Common myeloid progenitor, CD34-positive (primary cell): ENCODE measurements around the gene HBS1L.

Experiments
- CTCF ChIA-PET: fragments of 350-600 bp; sonication (Branson Sonifier 250); formaldehyde crosslinking; loops from one replicate; lab custom pipeline; 2021; ENCODE audit warnings: antibody characterized with exemption; lab: Charles Lee
- POLR2A ChIA-PET: fragments of 350-600 bp; sonication (Branson Sonifier 250); formaldehyde crosslinking; loops from one replicate; lab custom pipeline; 2021; ENCODE audit warnings: antibody characterized with exemption; lab: Charles Lee
- DNase-seq, 3 donors: peaks; one replicate each; pipeline versions ENCODE4 v3.0.0 to v3.0.0-alpha.2; 2013
- H3K27ac ChIP-seq, 2 experiments: 1 replicate in 1 of 2; 2 replicates in 1 of 2; pipeline ENCODE4 v1.7.0; 2013; ENCODE audit warnings: inconsistent platforms in 2 of 2, low read length in 2 of 2, mild to moderate bottlenecking in 2 of 2, low read depth in 1 of 2, moderate library complexity in 1 of 2; ENCODE audit not compliant: severe bottlenecking in 2 of 2, insufficient read depth in 1 of 2, poor library complexity in 1 of 2
- H3K27me3 ChIP-seq, 5 experiments: replicated peaks in 2 of 5; 1 replicate in 3 of 5; 2 replicates in 2 of 5; pipeline versions ENCODE4 v1.6.1 to v1.7.0; 2013; ENCODE audit warnings: low read length in 4 of 5, mild to moderate bottlenecking in 2 of 5, moderate library complexity in 2 of 5, inconsistent platforms in 1 of 5; ENCODE audit not compliant: insufficient read depth in 5 of 5, control insufficient read depth in 4 of 5
- H3K36me3 ChIP-seq, 4 experiments: 1 replicate in 2 of 4; 2 replicates in 2 of 4; pipeline versions ENCODE4 v1.6.1 to v1.7.0; 2013; ENCODE audit warnings: low read length in 3 of 4, control low read depth in 1 of 4, mild to moderate bottlenecking in 1 of 4; ENCODE audit not compliant: control insufficient read depth in 4 of 4, insufficient read depth in 4 of 4
- H3K4me1 ChIP-seq, 4 experiments: 1 replicate in 3 of 4; 2 replicates in 1 of 4; pipeline versions ENCODE4 v1.6.1 to v1.7.1; 2013; ENCODE audit warnings: low read length in 3 of 4, mild to moderate bottlenecking in 3 of 4, control low read depth in 1 of 4, inconsistent platforms in 1 of 4, moderate library complexity in 1 of 4; ENCODE audit not compliant: control insufficient read depth in 4 of 4, insufficient read depth in 4 of 4; ENCODE audit errors: control extremely low read depth in 1 of 4
- H3K4me3 ChIP-seq, 7 experiments: 1 replicate in 4 of 7; 2 replicates in 3 of 7; pipeline versions ENCODE4 v1.5.1 to v1.7.0; 2013; ENCODE audit warnings: mild to moderate bottlenecking in 7 of 7, low read length in 6 of 7, moderate library complexity in 6 of 7, inconsistent platforms in 2 of 7, low read depth in 2 of 7, control low read depth in 1 of 7; ENCODE audit not compliant: insufficient read depth in 4 of 7, control insufficient read depth in 1 of 7; ENCODE audit errors: extremely low read depth in 1 of 7
- H3K9me3 ChIP-seq, 5 experiments: 1 replicate in 4 of 5; 2 replicates in 1 of 5; pipeline versions ENCODE4 v1.6.1 to v1.7.1; 2013; ENCODE audit warnings: low read length in 4 of 5, mild to moderate bottlenecking in 2 of 5, inconsistent platforms in 1 of 5, low read depth in 1 of 5, moderate library complexity in 1 of 5; ENCODE audit not compliant: control insufficient read depth in 4 of 5, insufficient read depth in 2 of 5; ENCODE audit errors: control extremely low read depth in 1 of 5
- WGBS: methylation state at CpG from one replicate; pipeline ENCODE4 v1.1.5; 2013; ENCODE audit not compliant: insufficient coverage; 5-methylcytosine and 5-hydroxymethylcytosine counted together

Gene HBS1L

GRCh38 chr6:134990262-134990661 lies 64.4 kb downstream of the HBS1L start:
- no peak overlapping the region for H3K4me3 ChIP-seq
- DNase-seq = no peak
- H3K27ac ChIP-seq = no peak overlapping the region
- no peaks in the 10 kb centered on the region for H3K27me3 ChIP-seq
- 89% methylated on average over 3 of the region's 3 CpGs for WGBS
- CTCF ChIA-PET = no interaction called here
- no peaks in the 10 kb centered on the region for H3K4me1 ChIP-seq
- peaks cover 5 to 39% (median 20%) of the 10 kb centered on the region in 4 experiments for H3K36me3 ChIP-seq
- no peaks in the 10 kb centered on the region for H3K9me3 ChIP-seq
- POLR2A ChIA-PET = no interaction called here

GRCh38 chr6:134984821-134985220 lies 69.8 kb downstream of the HBS1L start:
- H3K36me3 ChIP-seq = peaks cover 9 to 43% (median 26%) of the 10 kb centered on the region in 4 experiments
- no peaks in the 10 kb centered on the region for H3K9me3 ChIP-seq
- no peak overlapping the region for H3K4me3 ChIP-seq
- 11% methylated on average over 1 of the region's 1 CpG for WGBS
- H3K4me1 ChIP-seq = peaks cover 0 to 14% (median 2%) of the 10 kb centered on the region in 4 experiments
- CTCF ChIA-PET = no interaction called here
- H3K27ac ChIP-seq = no peak overlapping the region
- POLR2A ChIA-PET = no interaction called here
- no peaks in the 10 kb centered on the region for H3K27me3 ChIP-seq
- DNase-seq = no peak

- Histone ChIP-seq H3K27ac (no peak overlapping the region), H3K27me3 (no peaks in the 10 kb centered on the region), H3K9me3 (no peaks in the 10 kb centered on the region), H3K4me3 (no peak overlapping the region), H3K36me3 (peaks cover 14 to 41% (median 28%) of the 10 kb centered on the region in 4 experiments), H3K4me1 (peaks cover 0 to 14% (median 2%) of the 10 kb centered on the region in 4 experiments)
- ChIA-PET POLR2A (no interaction called here), CTCF (no interaction called here)
- no peak for DNase-seq
- 100% methylated on average over 2 of the region's 2 CpGs for WGBS
Observed at GRCh38 chr6:134983823-134984222, 70.8 kb downstream of the HBS1L start.

- POLR2A ChIA-PET = no interaction called here
- Histone ChIP-seq H3K36me3 (peaks cover 19 to 41% (median 31%) of the 10 kb centered on the region in 4 experiments), H3K4me3 (no peak overlapping the region), H3K27me3 (no peaks in the 10 kb centered on the region), H3K27ac (peak overlapping the region in 1 of 2 experiments; percentile 17), H3K9me3 (no peaks in the 10 kb centered on the region), H3K4me1 (peaks cover 0 to 14% (median 2%) of the 10 kb centered on the region in 4 experiments)
- CTCF ChIA-PET = no interaction called here
- WGBS = no CpG with 5 or more reads among the region's 3 CpGs
- DNase-seq = no peak
Observed at GRCh38 chr6:134982161-134982560, 72.5 kb downstream of the HBS1L start.

GRCh38 chr6:134980846-134981245 lies 73.8 kb downstream of the HBS1L start:
- no peaks in the 10 kb centered on the region for H3K9me3 ChIP-seq
- H3K4me3 ChIP-seq = no peak overlapping the region
- peaks cover 21 to 49% (median 36%) of the 10 kb centered on the region in 4 experiments for H3K36me3 ChIP-seq
- peak overlapping the region in 1 of 2 experiments; percentile 36 for H3K27ac ChIP-seq
- H3K4me1 ChIP-seq = peaks cover 0 to 14% (median 2%) of the 10 kb centered on the region in 4 experiments
- H3K27me3 ChIP-seq = no peaks in the 10 kb centered on the region
- ChIA-PET CTCF (interaction anchor here (1.0 kb wide), 1 partner anchor 18 kb away, joined by 4 read pairs; no protein-coding TSS in a partner anchor), POLR2A (no interaction called here)
- DNase-seq = peak; percentile 13 to 39 (median 15)
- no CpG with 5 or more reads among the region's 1 CpG for WGBS

- no peak overlapping the region for H3K27ac ChIP-seq
- H3K4me3 ChIP-seq = no peak overlapping the region
- H3K27me3 ChIP-seq = no peaks in the 10 kb centered on the region
- ChIA-PET POLR2A (no interaction called here), CTCF (no interaction called here)
- WGBS = 90% methylated on average over 2 of the region's 6 CpGs
- peaks cover 0 to 7% (median 2%) of the 10 kb centered on the region in 5 experiments for H3K9me3 ChIP-seq
- DNase-seq = no peak
- peaks cover 0 to 9% (median 1%) of the 10 kb centered on the region in 4 experiments for H3K4me1 ChIP-seq
- peaks cover 20 to 51% (median 35%) of the 10 kb centered on the region in 4 experiments for H3K36me3 ChIP-seq
Observed at GRCh38 chr6:134979142-134979541, 75.5 kb downstream of the HBS1L start.

- H3K9me3 ChIP-seq = peaks cover 0 to 7% (median 2%) of the 10 kb centered on the region in 5 experiments
- DNase-seq = no peak
- no CpG with 5 or more reads among the region's 1 CpG for WGBS
- ChIA-PET CTCF (no interaction called here), POLR2A (no interaction called here)
- peaks cover 23 to 45% (median 30%) of the 10 kb centered on the region in 4 experiments for H3K36me3 ChIP-seq
- no peak overlapping the region for H3K4me3 ChIP-seq
- no peaks in the 10 kb centered on the region for H3K4me1 ChIP-seq
- H3K27ac ChIP-seq = no peak overlapping the region
- no peaks in the 10 kb centered on the region for H3K27me3 ChIP-seq
Observed at GRCh38 chr6:134974370-134974769, 80.3 kb downstream of the HBS1L start.
